NCI-H82 treated with DMSO at 0.1 percent for 48 hours (cell line): ENCODE measurements around the gene STING1.

Experiments
- DNase-seq: peaks from one replicate; lab custom pipeline; 2025; ENCODE audit not compliant: unreplicated experiment; lab: John Stamatoyannopoulos, UW

The STING1 gene

DNA sequence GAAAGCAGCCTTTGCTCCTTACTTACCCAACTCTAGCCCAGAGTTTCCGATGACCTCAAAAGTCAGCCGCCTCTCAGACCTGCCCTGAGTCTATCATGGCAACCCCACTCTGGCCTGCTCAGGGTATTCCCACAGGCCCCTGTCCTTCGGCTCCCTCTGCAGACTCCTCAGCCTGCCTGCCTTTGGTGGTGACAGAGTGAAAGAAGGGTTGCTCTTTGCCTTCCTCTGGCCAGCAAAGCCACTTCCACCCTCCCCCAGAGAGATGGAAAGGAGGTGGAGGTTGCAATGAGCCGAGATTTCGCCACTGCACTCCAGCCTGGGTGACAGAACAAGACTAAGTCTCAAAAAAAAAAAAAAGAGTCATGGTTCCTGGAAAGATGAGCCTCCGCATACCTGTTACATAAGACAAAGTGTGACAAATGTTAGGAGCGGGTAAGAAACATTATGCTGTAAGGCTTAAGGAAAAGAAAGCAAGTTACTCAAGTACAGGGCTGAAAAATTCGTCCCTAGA, 14.1 kb downstream of the STING1 start:
- DNase-seq: no peak

DNA sequence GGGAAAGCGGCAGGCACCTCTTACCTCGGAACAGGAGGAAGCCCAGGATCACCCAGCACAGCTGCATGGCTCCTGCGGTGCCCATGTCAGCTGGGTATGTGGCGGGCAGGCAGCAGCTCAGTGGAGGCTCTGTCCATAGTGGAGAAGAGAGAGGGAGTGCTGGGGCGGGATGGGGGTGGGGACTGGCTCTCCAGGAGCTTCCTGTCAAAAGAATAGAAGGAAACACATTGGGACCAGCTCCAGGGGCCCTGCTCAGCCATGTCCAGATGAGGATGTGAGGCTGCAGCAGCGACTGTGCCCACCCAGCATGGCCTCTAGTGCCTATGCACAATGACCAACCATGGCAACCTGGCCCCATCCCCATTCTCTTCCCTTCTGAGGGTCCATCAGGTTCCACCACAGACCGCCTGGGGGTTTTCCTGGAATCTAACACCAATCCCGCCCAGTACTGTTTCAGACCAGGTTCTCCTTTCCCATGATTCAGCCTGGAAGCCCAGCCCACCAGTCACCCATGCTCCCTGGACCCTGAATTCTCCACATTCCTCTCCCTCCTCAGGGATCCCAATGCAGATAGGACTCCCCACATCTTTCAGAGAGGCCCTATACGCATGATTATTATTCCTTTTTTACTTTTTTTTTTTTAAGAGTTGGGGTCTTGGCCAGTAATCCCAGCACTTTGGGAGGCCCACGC, 19.8 kb downstream of the STING1 start, which contains the start of gene ECSCR:
TSS of gene ECSCR (minus strand) at position 158 of the 691 bp plus-strand sequence. CDS start at position 85, 73 bp downstream.
- DNase-seq: no peak

DNA sequence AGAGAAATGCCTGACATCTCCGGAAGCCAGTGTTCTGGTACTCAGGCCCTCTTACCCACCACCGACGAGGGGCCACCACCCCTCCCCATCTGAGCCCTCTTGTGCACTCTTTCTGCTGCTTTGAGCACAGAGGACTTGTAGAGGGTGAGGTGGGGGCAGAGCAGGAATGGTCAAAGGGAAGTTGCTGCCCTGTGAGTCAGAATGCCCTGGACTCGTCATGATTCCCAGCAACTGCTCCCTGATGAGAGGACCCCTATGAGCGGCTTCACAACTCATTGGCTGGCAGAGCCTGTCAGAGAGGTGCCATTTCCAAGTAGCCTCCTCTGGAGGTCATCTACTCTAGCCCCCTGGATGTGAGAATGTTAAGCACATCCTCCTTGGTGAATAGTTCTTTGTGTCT, 20.9 kb downstream of the STING1 start:
- no peak for DNase-seq

DNA sequence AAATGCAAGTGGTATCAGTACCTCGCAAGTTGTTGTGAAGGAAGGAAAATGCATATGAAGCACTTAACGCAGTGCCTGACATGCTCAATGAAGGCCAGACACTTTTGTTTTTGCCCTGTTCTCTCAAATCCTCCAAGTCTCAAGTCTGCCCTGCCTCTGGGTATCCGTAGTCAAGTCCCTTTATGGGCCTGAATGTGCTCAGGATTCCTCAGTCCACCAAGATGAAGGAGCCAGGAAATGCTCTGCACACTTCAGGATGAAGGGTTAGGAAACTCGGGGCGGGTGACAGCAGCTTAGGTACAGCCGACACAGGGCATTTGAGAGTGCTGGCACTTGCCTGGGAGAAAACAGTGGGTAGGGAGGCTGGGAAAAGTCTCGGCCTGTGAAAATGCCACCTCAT, 21.4 kb downstream of the STING1 start:
- DNase-seq: no peak

DNA sequence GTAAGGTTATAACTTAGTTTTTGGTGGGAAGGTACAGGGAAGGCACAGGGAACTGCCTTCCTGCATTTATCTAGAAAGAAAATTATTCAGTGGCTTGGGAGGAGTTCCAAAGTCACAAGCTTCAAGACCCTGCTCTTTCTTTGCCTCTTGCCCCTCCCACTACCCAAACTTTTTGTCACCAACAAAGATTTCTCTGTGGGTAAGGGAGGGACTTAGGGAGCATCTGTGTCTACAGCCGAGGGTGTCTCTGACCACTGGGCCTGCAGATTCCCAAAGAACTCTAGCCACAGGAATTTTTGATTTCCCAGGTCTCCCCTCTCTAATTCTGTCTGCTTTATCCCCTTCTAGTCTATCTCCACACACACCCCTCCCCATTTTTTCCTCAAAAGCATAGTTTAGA, 22.1 kb downstream of the STING1 start:
- DNase-seq: no peak

DNA sequence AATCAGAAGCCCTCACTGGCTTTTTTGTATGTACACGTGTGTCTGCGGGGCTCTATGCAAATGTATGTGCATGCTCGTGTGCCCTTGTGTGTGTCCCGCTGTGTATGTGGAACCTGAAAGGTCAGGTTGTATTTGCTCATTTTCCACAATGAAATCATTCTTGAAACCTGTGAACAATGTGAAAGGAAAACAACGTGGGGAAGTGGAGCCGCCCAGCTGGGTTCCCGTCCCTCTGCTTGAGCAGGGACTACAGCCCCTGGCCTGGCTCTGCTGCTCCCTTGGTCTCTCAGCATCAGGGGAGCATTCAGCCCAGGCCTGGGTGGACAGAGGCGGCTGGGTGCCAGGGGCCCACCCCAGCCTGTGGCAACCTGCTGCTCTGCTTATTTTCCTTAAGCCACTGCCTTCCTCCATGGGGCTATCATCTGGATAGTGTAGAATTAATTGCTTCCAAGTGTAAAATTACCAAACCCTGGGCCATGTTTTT, 23.1 kb downstream of the STING1 start:
- no peak for DNase-seq

DNA sequence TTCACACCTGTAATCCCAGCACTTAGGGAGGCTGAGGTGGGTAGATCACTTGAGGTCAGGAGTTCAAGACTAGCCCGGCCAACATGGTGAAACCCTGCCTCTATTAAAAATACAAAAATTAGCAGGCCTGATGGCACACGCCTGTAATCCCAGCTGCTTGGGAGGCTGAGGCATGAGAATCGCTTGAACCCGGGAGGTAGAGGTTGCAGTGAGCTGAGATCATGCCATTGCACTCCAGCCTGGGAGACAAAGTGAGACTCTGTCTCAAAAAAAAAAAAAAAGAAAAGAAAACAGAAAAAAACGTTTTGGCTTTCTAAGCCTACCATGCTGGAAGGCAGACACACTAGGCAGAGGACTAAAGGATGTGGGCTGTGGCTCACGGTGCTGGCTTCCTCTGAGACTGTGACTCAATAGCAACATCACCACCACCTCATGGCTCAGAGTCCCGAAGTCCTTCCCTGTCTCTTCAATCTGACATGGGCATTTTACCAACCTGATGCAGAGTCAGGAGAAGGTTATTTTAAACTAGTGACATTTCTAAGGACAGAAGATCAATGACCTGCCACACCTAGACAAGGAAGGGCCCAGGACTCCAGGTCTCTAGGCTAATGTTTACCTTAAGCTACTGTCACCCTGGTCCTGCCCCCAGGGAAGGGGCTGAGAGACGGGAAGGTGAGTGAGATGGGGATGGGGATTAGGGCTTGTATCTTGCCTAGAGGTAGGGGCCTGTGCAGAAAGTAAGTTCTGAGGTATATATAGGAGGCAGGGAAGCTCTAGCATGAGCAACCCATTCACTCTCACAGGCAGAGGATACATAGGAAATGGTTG, 23.8 kb downstream of the STING1 start:
- DNase-seq: no peak

DNA sequence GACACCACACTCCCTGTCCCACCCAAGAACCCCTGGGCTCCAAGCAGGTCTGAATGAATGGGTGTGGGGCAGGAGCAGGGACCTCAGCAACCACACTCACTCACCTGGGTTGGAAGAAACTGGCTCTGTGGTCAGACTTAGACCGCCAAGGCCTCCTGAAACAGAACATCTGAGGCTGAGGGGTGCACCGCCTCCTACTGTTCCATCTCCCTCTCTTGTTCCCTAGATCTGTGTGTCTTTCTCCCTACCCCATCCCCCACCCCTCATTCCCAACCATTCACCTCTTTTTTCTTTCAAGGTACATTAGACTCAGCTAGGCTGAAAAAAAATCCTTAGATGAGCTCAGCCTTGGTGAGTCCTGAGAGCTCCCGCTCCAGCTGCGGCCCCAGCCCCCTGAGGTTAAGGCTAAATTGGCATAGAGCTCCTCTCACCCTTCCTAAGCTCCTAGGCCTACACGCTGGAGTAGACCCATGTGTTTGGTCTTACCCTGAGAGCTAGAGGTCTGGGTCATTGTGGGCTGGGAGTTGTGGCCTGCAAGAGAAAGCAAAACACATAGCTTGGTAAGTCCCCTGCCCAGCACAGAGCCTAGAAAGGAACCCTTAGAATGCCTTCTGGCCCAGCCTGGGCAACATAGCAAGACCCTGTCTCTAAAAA, 24.8 kb downstream of the STING1 start:
- DNase-seq: no peak

DNA sequence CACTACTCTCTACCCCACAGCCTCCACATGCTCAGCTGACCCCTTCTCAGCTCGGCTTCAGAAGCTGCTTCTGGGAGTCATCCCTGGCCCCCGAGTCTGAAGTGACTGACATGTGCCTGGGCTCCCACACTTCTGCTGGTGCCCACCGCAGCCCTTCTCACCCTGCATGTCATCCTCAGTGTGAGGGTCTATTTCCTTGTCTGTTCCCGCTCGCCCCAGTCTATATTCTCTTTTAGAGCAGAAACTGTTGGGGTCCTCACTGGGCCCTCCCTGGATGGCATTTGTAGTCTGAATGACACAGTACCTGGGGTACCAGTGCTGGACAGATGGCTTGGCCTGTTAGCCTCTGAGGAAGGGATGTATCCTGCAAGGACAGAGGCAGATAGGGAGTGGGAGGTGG, 25.3 kb downstream of the STING1 start:
- no peak for DNase-seq

DNA sequence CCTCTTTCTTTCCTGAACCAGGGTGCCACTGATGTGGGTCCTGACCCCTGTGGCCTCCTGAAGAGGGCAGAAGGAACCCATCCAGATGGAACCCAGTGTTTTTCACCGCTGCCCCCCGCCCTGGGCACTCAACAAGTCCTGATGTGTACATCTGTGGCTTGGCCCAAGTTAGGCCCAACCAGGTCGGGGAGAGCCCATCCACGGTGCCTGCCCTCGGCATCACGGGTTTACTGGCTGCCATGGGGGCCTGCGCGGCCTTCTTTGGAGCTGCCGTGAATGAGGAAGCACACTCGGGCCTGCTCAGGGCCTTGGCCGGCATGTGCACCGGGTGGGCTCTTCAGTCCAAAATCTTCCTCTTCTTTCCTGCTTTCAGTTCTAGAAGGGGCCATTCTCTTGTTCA, 25.8 kb downstream of the STING1 start:
- DNase-seq: no peak

DNA sequence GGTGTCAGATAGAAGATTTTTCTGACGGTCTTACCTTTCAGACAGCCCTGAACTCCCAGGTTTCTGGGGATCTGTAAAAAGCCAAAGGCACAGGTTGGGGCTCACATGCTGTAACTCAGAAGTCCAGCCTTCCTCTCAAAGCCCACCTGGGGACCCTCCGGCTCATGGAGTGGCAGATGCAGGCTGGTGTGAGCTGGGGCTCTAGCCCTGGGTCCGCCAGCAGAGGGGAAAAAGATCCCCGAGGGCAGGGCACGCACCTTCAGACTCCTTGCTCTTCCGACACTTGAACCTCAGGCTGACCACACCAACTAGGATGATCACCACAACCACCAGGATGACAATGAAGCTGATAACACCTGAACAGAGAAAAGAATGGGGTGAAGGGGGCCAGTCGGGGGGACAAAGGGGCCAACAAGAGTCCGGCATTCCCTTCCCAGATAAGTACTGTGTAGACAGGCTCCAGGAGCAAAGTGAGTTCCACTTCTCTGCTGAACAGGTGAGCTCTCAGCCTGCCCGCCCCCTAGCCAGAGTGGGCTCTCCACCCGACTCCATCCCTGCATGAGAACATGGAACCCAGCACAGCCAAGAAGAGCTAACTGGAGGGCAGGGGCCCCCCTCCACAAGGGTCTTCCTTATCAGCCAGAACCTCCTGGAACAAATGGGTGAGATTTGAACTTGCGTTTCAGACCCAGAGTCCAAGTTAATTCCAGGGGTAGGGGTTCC, 27.8 kb downstream of the STING1 start:
- DNase-seq: no peak

DNA sequence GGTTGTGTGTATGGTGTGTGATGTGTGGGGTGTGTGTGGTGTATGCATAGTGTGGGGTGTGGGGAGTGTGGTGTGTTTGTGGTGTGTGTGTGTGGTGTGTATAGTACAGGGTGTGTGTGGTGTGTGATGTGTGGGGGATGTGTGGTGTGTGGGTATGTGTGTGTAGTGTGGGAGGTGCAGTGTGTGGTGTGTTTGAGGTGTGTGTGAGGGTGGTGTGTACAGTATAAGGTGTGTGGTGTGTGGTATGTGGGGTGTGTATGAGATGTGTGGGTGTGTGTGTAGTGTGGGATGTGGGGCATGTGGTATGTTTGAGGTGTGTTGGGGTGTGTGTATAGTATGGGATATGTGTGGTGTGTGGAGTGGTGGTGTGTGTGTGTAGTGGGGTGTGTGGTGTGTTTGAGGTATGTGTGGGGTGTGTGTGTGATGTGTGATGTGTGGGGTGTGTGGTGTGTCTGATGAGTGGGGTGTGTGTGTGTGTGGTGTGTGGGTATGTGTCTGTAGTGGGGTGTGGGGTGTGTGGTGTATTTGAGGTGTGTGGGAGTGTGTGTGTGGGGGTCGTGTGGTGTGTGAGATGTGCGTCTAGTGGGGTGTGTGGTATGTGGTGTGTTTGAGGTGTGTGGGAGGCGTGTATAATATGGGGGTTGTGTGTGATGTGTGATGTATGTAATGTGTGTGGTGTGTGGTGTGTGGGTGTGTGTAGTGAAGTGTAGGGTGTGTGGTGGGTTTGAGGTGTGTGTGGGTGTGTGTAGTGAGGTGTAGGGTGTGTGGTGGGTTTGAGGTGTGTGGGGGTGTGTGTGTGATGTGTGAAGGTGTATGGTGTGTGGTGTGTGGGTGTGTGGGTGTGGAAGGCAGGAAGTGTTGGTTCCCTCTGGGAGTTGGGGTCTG, 28.6 kb downstream of the STING1 start:
- DNase-seq: no peak

DNA sequence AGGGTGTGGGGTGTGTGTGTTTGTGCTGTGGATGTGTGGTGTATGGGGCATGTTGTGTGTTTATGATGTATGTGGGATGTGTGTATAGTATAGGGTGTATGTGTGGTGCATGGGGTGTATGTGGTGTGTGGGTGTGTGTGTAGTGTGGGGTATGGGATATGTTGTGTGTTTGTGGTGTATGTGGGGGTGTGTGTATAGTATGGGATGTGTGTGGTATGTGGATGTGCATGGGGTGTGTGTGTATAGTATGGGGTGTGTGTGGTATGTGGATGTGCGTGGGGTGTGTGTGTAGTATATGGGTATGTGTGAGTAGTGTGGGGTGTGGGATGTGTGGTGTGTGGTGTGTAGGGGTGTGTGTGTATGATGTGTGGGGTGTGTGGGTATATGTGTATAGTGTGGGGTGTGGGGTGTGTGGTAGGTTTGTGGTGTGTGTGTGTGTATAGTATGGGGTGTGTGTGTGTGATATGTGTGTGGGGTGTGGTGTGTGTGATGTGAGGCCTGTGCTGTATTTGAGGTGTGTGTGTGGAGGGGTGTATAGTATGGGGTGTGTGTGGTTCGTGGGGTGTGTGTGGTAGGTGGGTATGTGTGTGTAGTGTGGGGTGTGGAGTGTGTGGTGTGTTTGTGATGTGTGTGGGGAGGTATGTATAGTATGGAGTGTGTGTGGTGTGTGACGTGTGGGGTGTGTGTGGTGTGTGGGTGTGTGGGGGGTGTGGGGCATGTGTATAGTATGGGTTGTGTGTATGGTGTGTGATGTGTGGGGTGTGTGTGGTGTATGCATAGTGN, 30.5 kb downstream of the STING1 start:
- no peak for DNase-seq

DNA sequence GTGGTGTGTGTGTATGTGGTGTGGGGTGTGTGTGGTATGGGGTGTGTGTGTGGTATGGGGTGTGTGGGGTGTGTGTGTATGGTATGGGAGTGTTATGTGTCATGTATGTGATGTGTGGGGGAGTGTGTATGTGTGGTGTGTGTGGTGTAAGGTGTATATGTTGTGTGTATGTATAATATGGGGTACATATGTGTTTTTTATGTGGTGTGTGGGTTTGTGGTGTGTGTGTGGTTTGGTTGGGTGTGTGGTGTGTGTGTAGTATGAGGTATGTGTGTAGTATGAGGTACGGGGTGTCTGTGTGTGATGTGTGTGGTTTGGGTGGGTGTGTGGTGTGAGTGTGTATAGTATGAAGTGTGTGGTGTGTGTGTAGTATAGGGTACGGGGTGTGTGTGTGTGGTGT, 31.4 kb downstream of the STING1 start:
- DNase-seq: no peak

DNA sequence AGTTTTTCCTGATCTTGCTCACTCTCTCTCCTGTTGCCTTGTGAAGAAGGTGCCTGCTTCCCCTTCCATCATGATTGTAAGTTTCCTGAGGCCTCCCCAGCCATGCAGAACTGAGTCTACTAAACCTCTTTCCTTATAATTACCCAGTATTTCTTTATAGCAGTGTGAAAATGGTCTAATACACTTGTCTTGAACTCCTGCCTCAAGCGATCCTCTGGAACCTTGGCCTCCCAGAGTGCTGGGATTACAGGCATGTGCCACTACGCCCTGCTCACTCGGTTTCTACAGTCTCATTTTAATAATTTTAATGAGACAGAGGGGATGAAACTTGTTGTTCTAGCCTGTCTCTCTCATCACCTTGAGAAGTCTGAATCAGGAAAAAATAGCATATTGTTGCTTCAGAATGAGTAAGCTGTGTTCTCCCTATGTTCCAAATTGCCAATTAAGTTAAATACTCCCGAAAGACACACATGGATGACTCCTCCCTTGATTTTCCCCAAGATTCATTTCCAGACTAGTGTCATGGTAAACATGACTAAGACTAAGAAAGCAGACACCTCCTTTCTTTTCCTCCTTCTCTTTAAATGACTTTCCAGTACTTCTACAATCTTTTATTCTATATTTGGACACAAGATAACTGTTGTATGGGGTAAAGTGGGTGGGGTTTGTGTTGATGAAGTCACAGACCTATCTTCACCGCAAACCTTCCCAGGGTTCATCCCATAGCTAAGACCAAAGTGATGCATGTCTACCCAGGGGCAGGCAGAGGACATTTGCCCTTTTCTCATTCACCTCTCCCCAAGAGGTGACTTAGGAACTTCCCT, 35.4 kb downstream of the STING1 start:
- no peak for DNase-seq

DNA sequence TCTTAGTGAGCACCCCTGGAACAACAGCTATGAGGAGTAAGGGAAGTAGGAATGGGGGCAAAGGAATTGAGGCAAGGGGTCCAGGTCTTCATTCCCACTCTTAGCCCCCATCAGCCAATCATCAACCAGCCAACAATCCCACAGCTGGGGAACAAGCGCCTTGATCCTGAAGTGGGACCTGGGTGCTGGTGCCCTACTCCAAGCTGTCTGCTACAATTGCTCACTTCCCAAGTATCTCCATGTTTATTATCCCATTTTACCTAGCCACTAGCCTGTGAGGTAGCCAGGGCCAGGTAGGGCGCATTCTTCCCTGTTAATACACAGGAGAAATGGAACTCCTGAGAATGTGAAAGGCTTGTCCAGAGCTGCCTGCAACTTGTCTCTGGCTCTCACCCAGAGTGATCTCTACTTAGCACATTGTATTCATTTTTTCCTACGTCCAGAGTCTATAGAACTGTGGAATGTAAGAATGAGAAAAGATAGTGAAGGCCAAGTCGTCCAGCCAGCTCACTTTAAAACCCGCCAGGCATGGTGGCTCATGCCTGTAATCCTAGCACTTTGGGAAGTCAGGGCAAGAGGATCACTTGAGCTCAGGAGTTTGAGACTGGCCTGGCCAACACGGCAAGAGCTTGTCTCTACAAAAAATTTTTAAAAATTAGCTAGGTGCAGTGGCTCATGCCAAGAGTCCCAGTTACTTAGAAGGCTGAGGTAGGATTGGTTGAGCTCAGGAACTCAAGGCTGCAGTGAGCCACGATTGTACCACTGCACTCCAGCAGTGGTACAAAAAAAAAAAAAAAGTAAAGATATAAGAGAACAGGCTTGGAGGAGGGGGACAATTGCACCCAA, 37.0 kb downstream of the STING1 start:
- no peak for DNase-seq

DNA sequence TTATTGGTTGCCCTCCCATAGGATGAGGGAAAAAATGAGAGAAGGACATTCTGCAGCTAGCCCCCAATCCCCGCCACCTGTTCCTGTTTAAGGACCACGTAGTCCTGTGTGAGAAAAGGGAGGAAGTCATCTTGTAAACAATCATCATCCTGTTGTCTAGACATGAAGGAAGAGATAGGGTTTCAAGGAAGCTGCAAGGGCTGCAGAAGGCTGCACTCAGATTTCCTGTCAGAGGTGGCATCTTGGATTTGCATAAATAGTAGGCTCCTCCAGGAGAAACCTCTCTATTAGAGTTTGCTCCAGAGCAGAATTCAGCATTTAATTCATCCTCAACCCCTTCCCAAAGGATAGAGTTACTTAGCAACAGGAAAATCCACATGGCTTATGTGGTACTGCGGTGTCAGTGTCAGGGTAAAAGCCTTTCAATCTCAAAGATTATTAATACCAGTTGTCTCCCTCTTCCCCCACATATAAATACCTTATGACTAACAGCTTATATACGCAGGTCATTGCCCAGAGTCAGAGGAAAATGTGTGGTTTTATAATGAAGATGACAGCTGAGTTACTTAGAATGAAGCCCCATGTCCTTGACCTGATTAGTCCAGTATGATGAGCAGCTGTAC, 38.6 kb downstream of the STING1 start:
- DNase-seq: no peak
